Sigmoid colon (tissue), 7 donors: ENCODE results near the gene DMAC2. TPM values are rescaled to one million over a fixed set of nuclear protein-coding genes. Genes with fewer than 3 reads are reported as not detected.

ENCODE experiments used
- DNase-seq: peaks from one replicate; pipeline ENCODE4 v3.0.0-alpha.2; 2019
- H3K27ac ChIP-seq, 4 donors: fragments of 200-600 bp; sonication (generic); one replicate each; pipeline ENCODE4 v1.5.1; 2016 to 2019; ENCODE audit warnings: mild to moderate bottlenecking in 1 of 4
- H3K27me3 ChIP-seq, 3 donors: fragments of 200-600 bp; sonication (generic); one replicate each; pipeline ENCODE4 v1.5.1; 2019; ENCODE audit warnings: mild to moderate bottlenecking in 1 of 3
- H3K36me3 ChIP-seq, 4 donors: fragments of 200-600 bp; sonication (generic); one replicate each; pipeline ENCODE4 v1.5.1; 2016 to 2019
- H3K4me1 ChIP-seq, 4 donors: fragments of 200-600 bp; sonication (generic); one replicate each; pipeline ENCODE4 v1.5.1; 2017 to 2019
- H3K4me3 ChIP-seq, 4 donors: fragments of 200-600 bp; sonication (generic); one replicate each; pipeline ENCODE4 v1.5.1; 2017 to 2019; ENCODE audit warnings: mild to moderate bottlenecking in 2 of 4, moderate library complexity in 1 of 4
- H3K9me3 ChIP-seq, 4 donors: fragments of 200-600 bp in 3 of 4; sonication (generic) in 3 of 4; one replicate each; pipeline versions ENCODE4 v1.5.1 to v1.6.1; 2013 to 2019
- CTCF ChIP-seq, 4 experiments: fragments of 450-650 bp in 3 of 4; fragments of 200-600 bp in 1 of 4; IDR thresholded peaks; one replicate each; pipeline ENCODE4 v1.5.1; 2016 to 2019; ENCODE audit warnings: antibody characterized with exemption in 4 of 4, mild to moderate bottlenecking in 3 of 4, moderate library complexity in 2 of 4
- EP300 ChIP-seq, 4 donors: sonication (generic); formaldehyde crosslinking; IDR thresholded peaks; one replicate each; pipeline ENCODE4 v1.6.1; 2017; ENCODE audit warnings: antibody characterized with exemption in 4 of 4
- POLR2A ChIP-seq, 2 donors: fragments of 450-650 bp; IDR thresholded peaks; one replicate each; pipeline ENCODE4 v1.6.1; 2016; ENCODE audit warnings: antibody characterized with exemption in 2 of 2, mild to moderate bottlenecking in 2 of 2, moderate library complexity in 2 of 2
- POLR2AphosphoS5 ChIP-seq, 4 donors: sonication (generic); formaldehyde crosslinking; IDR thresholded peaks; one replicate each; pipeline ENCODE4 v1.6.1; 2017; ENCODE audit warnings: antibody characterized with exemption in 4 of 4
- WGBS, 2 donors: extraction: QIAGEN DNeasy Blood & Tissue Kit; methylation state at CpG; one replicate each; pipeline ENCODE4 v1.1.7; 2013; 5-methylcytosine and 5-hydroxymethylcytosine counted together
- intact Hi-C: fragments of 100-400 bp; cut with DNase I; formaldehyde crosslinking; loops from one replicate; pipeline ENCODE4 v1.15.1; 2023
- polyA plus RNA-seq, 3 donors: library from polyadenylated mRNA; stranded (reverse); fragments of 200-250 nt; gene quantifications; one replicate each; pipeline ENCODE4 v1.2.3, GENCODE V29; 2013
- total RNA-seq, 4 donors: library from RNA; depleted of rRNA; stranded (reverse); fragments of >200 nt; gene quantifications; one replicate each; pipeline ENCODE4 v1.1.0, GENCODE V29; 2016
- donor health status: healthy with polysubstance abuse.
- donor health status: Bipolar disorder and iron deficiency.
- donor health status: healthy.

The DMAC2 gene
- total and polyA plus RNA-seq, 7 donors = 33.9 to 58.0 (median 41.3) TPM

- whole genome bisulfite sequencing, 2 donors = 0% methylated on average over 5 of the region's 5 CpGs
- H3K4me1 ChIP-seq = peaks cover 0 to 32% (median 26%) of the 10 kb centered on the region in 4 donors
- peak overlapping the region; percentile 85 to 89 (median 86) for H3K27ac ChIP-seq
- peak in 1 of 2 donors; percentile 5 for TF ChIP-seq POLR2A (IDR thresholded peaks at IDR 0.05)
- TF ChIP-seq CTCF (IDR thresholded peaks at IDR 0.05) = no peak
- intact Hi-C loops = no loop called here
- H3K4me3 ChIP-seq = peak overlapping the region; percentile 82 to 93 (median 87)
- H3K36me3 ChIP-seq = peaks cover 0 to 6% (median 0%) of the 10 kb centered on the region in 4 donors
- no peaks in the 10 kb centered on the region for H3K9me3 ChIP-seq
- DNase-seq = no peak
- no peaks in the 10 kb centered on the region for H3K27me3 ChIP-seq
Observed at GRCh38 chr19:41398050-41398418, 41.7 kb downstream of the DMAC2 start.

- TF ChIP-seq CTCF (IDR thresholded peaks at IDR 0.05) (no peak), POLR2A (IDR thresholded peaks at IDR 0.05) (peak; percentile 29 to 57), POLR2AphosphoS5 (IDR thresholded peaks at IDR 0.05) (peak; percentile 15 to 86 (median 80)), EP300 (IDR thresholded peaks at IDR 0.05) (peak in 1 of 4 donors; percentile 25)
- 0% methylated on average over 50 of the region's 50 CpGs for WGBS, 2 donors
- H3K4me1 ChIP-seq = peaks cover 0 to 31% (median 26%) of the 10 kb centered on the region in 4 donors
- peak; percentile 100 for DNase-seq
- H3K27ac ChIP-seq = peak within 1 kb of the TSS; percentile 85 to 89 (median 86)
- intact Hi-C loops = loop anchor here (1.0 to 2.0 kb wide), 2 partner anchors 42 to 45 kb away; partner anchors contain the start of genes DMAC2 and TGFB1
- peaks cover 0 to 3% (median 0%) of the 10 kb centered on the region in 4 donors for H3K36me3 ChIP-seq
- peak within 1 kb of the TSS; percentile 82 to 93 (median 87) for H3K4me3 ChIP-seq
- no peaks in the 10 kb centered on the region for H3K9me3 ChIP-seq
- no peaks in the 10 kb centered on the region for H3K27me3 ChIP-seq
Observed at GRCh38 chr19:41397086-41398049, 42.3 kb downstream of the DMAC2 start, which contains the start of the genes BCKDHA and EXOSC5. Gene BCKDHA, plus strand, starts transcription at chr19:41397818. Its CDS starts 10 bp downstream, at chr19:41397828. Gene EXOSC5, minus strand, starts transcription at chr19:41397359. Its CDS starts 31 bp downstream, at chr19:41397328.

GRCh38 chr19:41395355-41395754, 44.4 kb downstream of the DMAC2 start:
- TF ChIP-seq EP300 (IDR thresholded peaks at IDR 0.05) (no peak), POLR2A (IDR thresholded peaks at IDR 0.05) (no peak), CTCF (IDR thresholded peaks at IDR 0.05) (no peak), POLR2AphosphoS5 (IDR thresholded peaks at IDR 0.05) (no peak)
- 69 to 79% methylated on average over 6 of the region's 6 CpGs for WGBS, 2 donors
- no peaks in the 10 kb centered on the region for H3K9me3 ChIP-seq
- intact Hi-C loops = no loop called here
- no peak for DNase-seq
- peaks cover 11 to 16% (median 11%) of the 10 kb centered on the region in 4 donors for H3K36me3 ChIP-seq
- H3K4me3 ChIP-seq = no peak overlapping the region
- peaks cover 0 to 31% (median 26%) of the 10 kb centered on the region in 4 donors for H3K4me1 ChIP-seq
- no peaks in the 10 kb centered on the region for H3K27me3 ChIP-seq
- H3K27ac ChIP-seq = no peak overlapping the region

- Histone ChIP-seq H3K27me3 (no peaks in the 10 kb centered on the region), H3K9me3 (no peaks in the 10 kb centered on the region), H3K4me3 (no peak overlapping the region), H3K27ac (no peak overlapping the region), H3K4me1 (peaks cover 0 to 15% (median 11%) of the 10 kb centered on the region in 4 donors), H3K36me3 (peaks cover 11 to 40% (median 12%) of the 10 kb centered on the region in 4 donors)
- intact Hi-C loops = no loop called here
- no peak for TF ChIP-seq CTCF (IDR thresholded peaks at IDR 0.05)
- no peak for TF ChIP-seq POLR2A (IDR thresholded peaks at IDR 0.05)
- TF ChIP-seq POLR2AphosphoS5 (IDR thresholded peaks at IDR 0.05) = no peak
- no peak for TF ChIP-seq EP300 (IDR thresholded peaks at IDR 0.05)
- 86 to 90% methylated on average over 12 of the region's 12 CpGs for WGBS, 2 donors
- no peak for DNase-seq
Observed at GRCh38 chr19:41392775-41393174, 46.9 kb downstream of the DMAC2 start.
